GM13977 (cell line): ENCODE results near the gene PDSS1.
"Not testable (repeated sequence)": the region's sequence is repeated elsewhere in the genome, so short reads cannot be mapped to it uniquely, and the experiment has no call there.

Experiments
- DNase-seq: peaks from one replicate; pipeline ENCODE4 v3.0.0; 2012; ENCODE audit warnings: low spot score
- CTCF ChIP-seq: IDR thresholded peaks from 2 replicates; pipeline ENCODE4 v1.5.1; 2012; ENCODE audit warnings: mild to moderate bottlenecking, control low read depth; ENCODE audit not compliant: insufficient read depth; ENCODE audit errors: extremely low read depth, missing control alignments
- in situ Hi-C: fragments of 300-500 bp; cut with MboI; formaldehyde crosslinking; loops from one replicate; pipeline ENCODE4 v1.12.0; 2022; ENCODE audit warnings: low sequenced_read_pairs, low pct_unique_long_range_greater_than_20kb, mixed read lengths, inconsistent platforms; ENCODE audit not compliant: unreplicated experiment

Gene PDSS1

GRCh38 chr10:26665080-26666048 is 32.1 kb upstream of the PDSS1 start:
- TF ChIP-seq CTCF: no peak
- DNase-seq: no peak
- in situ Hi-C loops: no loop called here

GRCh38 chr10:26675873-26676257 is 21.6 kb upstream of the PDSS1 start:
- TF ChIP-seq CTCF: no peak
- in situ Hi-C loops: loop anchor here (25.0 kb wide), 1 partner anchor 339 kb away; no protein-coding TSS in a partner anchor
- no peak for DNase-seq

GRCh38 chr10:26679588-26679987 is 17.9 kb upstream of the PDSS1 start:
- DNase-seq: no peak
- no peak for TF ChIP-seq CTCF
- in situ Hi-C loops: loop anchor here (25.0 kb wide), 1 partner anchor 342 kb away; no protein-coding TSS in a partner anchor

GRCh38 chr10:26681076-26681475 is 16.4 kb upstream of the PDSS1 start:
- in situ Hi-C loops: loop anchor here (25.0 kb wide), 1 partner anchor 344 kb away; no protein-coding TSS in a partner anchor
- no peak for DNase-seq

GRCh38 chr10:26681971-26682370 is 15.5 kb upstream of the PDSS1 start:
- not testable (repeated sequence) for DNase-seq
- in situ Hi-C loops: loop anchor here (25.0 kb wide), 1 partner anchor 345 kb away; no protein-coding TSS in a partner anchor

More at GRCh38 chr10:26681076-26681475, 16.4 kb upstream of the PDSS1 start:
- no peak for TF ChIP-seq CTCF

- in situ Hi-C loops: loop anchor here (25.0 kb wide), 1 partner anchor 346 kb away; no protein-coding TSS in a partner anchor
These were observed 14.6 kb upstream of the PDSS1 start for GRCh38 chr10:26682931-26683330.

More at GRCh38 chr10:26682931-26683330, 14.6 kb upstream of the PDSS1 start:
- TF ChIP-seq CTCF: no peak
- no peak for DNase-seq
